WERI-Rb-1 (cell line): Measurements from ENCODE around the gene CERKL.
A peak's percentile ranks its signal among the peaks of the same experiment; 100 is the strongest.

Experiments
- DNase-seq: peaks from one replicate; pipeline ENCODE4 v3.0.0-alpha.2; 2020
- H3K27ac ChIP-seq: fragments of 250-450 bp; sonication (Bioruptor Pico); 2 replicates; pipeline ENCODE4 v1.5.1; 2020; ENCODE audit warnings: mild to moderate bottlenecking, moderate library complexity
- H3K27me3 ChIP-seq: fragments of 250-450 bp; sonication (Bioruptor Pico); 2 replicates; pipeline ENCODE4 v1.5.1; 2021; ENCODE audit warnings: mild to moderate bottlenecking, low read depth, moderate library complexity; ENCODE audit not compliant: insufficient read depth, severe bottlenecking
- H3K36me3 ChIP-seq: fragments of 250-450 bp; sonication (Bioruptor Pico); 2 replicates; pipeline ENCODE4 v1.5.1; 2020; ENCODE audit warnings: mild to moderate bottlenecking, moderate library complexity
- H3K4me3 ChIP-seq: 2 replicates; pipeline ENCODE4 v1.5.1; 2011; ENCODE audit warnings: low read depth, mild to moderate bottlenecking, control low read depth, low read length
- H3K9me3 ChIP-seq: fragments of 250-450 bp; sonication (Bioruptor Pico); 2 replicates; pipeline ENCODE4 v1.5.1; 2021; ENCODE audit warnings: mild to moderate bottlenecking, moderate library complexity; ENCODE audit not compliant: severe bottlenecking
- CTCF ChIP-seq: IDR thresholded peaks from 2 replicates; pipeline ENCODE4 v1.5.1; 2011; ENCODE audit warnings: low read depth, mild to moderate bottlenecking, control low read depth, inconsistent platforms, low read length

Gene CERKL

GRCh38 chr2:181657379-181657778 is 474 bp upstream of the CERKL start:
- H3K4me3 ChIP-seq = peak overlapping the region; percentile 69
- no peaks in the 10 kb centered on the region for H3K9me3 ChIP-seq
- no peaks in the 10 kb centered on the region for H3K27me3 ChIP-seq
- no peak for TF ChIP-seq CTCF
- DNase-seq = no peak
- no peaks in the 10 kb centered on the region for H3K36me3 ChIP-seq
- H3K27ac ChIP-seq = peak overlapping the region; percentile 97

DNA sequence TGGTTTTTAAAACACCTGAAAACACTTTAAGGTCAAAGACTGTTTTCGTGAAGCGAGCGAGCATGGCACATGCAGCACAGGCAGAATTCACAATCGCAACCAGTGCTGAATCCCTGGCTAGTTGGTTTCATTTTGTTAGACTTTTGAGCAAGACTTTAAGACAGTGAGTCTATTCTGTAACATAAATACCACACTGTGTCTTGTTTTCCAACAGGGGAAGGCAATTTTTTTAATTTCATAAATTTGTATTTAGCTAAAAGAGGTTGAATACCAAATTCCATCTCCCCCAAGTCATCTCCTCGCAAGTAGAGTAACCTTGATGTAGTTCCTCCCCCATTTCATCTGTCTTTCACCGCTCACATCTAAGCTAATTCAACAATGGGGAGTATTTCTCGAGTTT is 1.4 kb downstream of the CERKL start:
- DNase-seq = no peak
- Histone ChIP-seq H3K4me3 (peak overlapping the region; percentile 69), H3K27ac (peak overlapping the region; percentile 97), H3K27me3 (no peaks in the 10 kb centered on the region), H3K36me3 (no peaks in the 10 kb centered on the region), H3K9me3 (no peaks in the 10 kb centered on the region)
- TF ChIP-seq CTCF = no peak

DNA sequence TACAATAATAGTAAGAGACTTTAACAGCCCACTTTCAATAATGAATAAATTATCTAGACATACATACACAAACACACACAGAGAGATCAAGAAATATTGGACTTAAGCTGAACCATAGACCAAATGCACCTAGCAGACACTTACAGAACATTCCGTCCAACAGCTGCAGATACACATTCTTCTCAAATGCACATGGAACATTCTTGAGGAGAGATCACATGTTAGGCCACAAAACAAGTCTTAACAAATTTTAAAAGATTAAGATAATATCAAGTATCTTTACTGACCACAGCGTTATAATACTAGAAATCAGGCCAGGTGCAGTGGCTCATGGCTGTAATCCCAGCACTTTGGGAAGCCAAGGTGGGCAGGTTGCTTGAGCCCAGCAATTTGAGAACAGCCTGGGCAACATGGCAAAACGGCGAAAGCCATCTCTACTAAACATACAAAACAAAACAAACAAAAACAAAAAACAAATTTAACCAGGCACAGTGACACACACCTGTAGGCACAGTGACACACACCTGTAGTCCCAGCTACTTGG is 7.4 kb downstream of the CERKL start:
- no peaks in the 10 kb centered on the region for H3K36me3 ChIP-seq
- H3K27me3 ChIP-seq = no peaks in the 10 kb centered on the region
- DNase-seq = no peak
- no peak overlapping the region for H3K4me3 ChIP-seq
- no peak for TF ChIP-seq CTCF
- H3K27ac ChIP-seq = no peak overlapping the region
- H3K9me3 ChIP-seq = no peaks in the 10 kb centered on the region

DNA sequence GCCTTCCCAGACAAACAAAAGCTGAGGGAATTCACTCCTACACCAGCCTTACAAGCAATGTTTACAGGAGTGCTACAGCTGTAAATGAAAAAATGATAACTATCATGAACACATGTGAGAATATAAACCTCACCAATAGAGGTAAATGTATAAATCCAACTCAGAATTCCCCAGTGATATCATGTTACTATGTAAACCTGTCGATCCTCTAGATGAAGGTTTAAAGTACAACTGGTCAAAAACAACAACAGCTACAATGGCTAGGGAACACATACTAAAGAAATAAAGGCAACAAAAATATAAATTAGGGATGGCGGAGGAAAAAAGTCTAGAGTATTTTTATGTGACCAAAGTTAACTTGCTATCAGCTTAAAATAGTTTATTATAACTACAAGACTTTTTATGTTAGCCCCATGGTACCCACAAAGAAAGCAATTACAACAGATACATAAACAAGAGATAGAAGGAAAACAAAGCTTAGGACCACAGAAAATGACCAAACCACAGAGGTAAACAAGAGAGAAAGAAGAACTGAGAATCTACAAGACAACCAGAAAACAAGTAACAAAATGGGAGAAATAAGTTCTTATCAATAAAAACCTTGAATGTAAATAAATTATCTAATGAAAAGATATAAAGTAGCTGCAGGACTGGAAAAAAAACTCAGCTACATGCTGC is 8.3 kb downstream of the CERKL start:
- no peaks in the 10 kb centered on the region for H3K9me3 ChIP-seq
- no peak overlapping the region for H3K4me3 ChIP-seq
- TF ChIP-seq CTCF = no peak
- H3K27ac ChIP-seq = no peak overlapping the region
- H3K27me3 ChIP-seq = no peaks in the 10 kb centered on the region
- H3K36me3 ChIP-seq = no peaks in the 10 kb centered on the region
- DNase-seq = no peak

DNA sequence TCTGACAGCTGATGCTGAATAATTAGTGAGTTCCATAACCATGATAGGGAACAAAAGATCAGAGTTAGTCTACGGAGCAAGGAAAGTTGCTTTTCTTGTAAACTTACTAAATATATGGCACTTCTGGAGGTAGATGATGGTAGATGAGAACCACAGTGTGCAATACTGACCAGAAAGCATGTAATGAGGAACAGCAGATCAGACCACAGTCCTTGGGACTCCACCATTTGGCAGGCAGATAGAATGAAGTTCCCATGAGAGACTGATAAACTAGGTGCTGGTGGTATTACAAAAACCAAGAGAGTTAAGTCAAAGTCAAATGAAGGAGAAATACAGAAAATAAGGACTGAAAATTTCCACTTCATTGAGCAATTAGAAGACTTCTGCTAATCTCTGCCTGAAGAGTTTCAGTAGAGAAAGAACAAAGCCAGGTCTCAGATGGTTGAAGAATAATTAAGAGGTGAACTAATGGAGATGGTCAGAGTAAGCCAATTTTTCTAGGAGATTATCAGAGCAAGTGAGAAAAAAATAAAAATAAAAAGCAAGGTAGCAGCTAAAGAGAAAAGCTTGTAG is 10.4 kb downstream of the CERKL start:
- no peaks in the 10 kb centered on the region for H3K36me3 ChIP-seq
- DNase-seq = no peak
- H3K27me3 ChIP-seq = no peaks in the 10 kb centered on the region
- H3K27ac ChIP-seq = peak overlapping the region; percentile 93
- TF ChIP-seq CTCF = no peak
- H3K4me3 ChIP-seq = no peak overlapping the region
- no peaks in the 10 kb centered on the region for H3K9me3 ChIP-seq
